SJSA1 (cell line): ENCODE results near the gene TSC2. TPM values are rescaled to one million over a fixed set of nuclear protein-coding genes. Genes with fewer than 3 reads are reported as not detected.

Source experiments
- DNase-seq, 2 experiments: peaks; one replicate each; pipeline ENCODE4 v3.0.0-alpha.2; 2015 to 2020; ENCODE audit warnings: low spot score in 2 of 2, low read depth in 1 of 2
- H3K27ac ChIP-seq: fragments of 250-450 bp; sonication (Bioruptor Pico); 2 replicates; pipeline ENCODE4 v1.5.1; 2020; ENCODE audit warnings: mild to moderate bottlenecking, moderate library complexity
- H3K27me3 ChIP-seq: fragments of 250-450 bp; sonication (Bioruptor Pico); replicated peaks from 2 replicates; pipeline ENCODE4 v1.5.1; 2020; ENCODE audit warnings: mild to moderate bottlenecking, moderate library complexity
- H3K36me3 ChIP-seq: fragments of 250-450 bp; sonication (Bioruptor Pico); 2 replicates; pipeline ENCODE4 v1.5.1; 2020; ENCODE audit warnings: mild to moderate bottlenecking
- H3K4me1 ChIP-seq: fragments of 250-450 bp; sonication (Bioruptor Pico); replicated peaks from 2 replicates; pipeline ENCODE4 v1.6.1; 2021; ENCODE audit warnings: mild to moderate bottlenecking
- H3K4me3 ChIP-seq: fragments of 250-450 bp; sonication (Bioruptor Pico); 2 replicates; pipeline ENCODE4 v1.5.1; 2020; ENCODE audit warnings: mild to moderate bottlenecking
- H3K9me3 ChIP-seq: fragments of 250-450 bp; sonication (Bioruptor Pico); replicated peaks from 2 replicates; pipeline ENCODE4 v1.5.1; 2020; ENCODE audit warnings: mild to moderate bottlenecking
- total RNA-seq: library from RNA; depleted of rRNA; stranded (reverse); fragments of >200 nt; shearing (Covaris generic); gene quantifications from 2 replicates; pipeline ENCODE4 v1.2.3, GENCODE V29; 2014

The TSC2 gene
- total RNA-seq, 1 experiment from 2014 or later: 36.9 TPM

DNA sequence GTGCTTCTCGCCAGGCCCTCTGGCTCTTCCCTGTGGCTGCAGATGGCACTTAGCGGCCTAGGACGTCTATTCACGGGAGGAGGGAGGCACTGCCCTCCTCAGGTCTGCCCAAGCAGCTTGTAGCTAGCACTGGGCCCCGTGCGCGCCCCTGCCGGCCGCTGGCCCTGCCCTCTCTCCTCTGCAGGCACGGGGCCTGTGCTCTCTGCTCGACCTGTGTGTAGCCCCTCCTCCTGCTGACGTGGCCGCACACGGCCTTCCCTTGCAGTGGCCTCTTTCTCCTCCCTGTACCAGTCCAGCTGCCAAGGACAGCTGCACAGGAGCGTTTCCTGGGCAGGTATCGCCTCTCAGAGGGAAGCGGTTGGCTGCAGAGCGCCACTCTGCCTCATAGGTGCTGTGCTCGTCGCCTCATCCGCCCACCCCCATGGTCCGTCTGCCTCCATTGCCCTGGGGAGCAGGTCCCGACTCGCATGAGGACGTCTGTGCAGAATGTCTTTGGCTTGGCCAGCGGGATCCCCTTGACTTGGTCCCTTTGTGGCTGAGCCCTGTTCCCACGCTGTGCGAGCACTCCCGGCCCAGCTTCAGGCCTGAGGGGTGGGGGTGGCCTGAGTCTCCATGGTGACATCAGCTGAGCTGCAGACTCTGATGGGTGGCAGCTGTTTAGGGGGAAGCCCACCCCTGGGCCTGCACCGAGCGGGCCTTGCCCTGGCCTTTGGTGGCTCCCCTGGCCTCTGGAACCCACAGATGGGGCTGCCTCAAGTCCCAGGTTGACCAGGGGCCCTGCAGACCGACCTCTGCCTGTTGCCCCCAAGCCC, 34.6 kb downstream of the TSC2 start:
- no peak for DNase-seq

DNA sequence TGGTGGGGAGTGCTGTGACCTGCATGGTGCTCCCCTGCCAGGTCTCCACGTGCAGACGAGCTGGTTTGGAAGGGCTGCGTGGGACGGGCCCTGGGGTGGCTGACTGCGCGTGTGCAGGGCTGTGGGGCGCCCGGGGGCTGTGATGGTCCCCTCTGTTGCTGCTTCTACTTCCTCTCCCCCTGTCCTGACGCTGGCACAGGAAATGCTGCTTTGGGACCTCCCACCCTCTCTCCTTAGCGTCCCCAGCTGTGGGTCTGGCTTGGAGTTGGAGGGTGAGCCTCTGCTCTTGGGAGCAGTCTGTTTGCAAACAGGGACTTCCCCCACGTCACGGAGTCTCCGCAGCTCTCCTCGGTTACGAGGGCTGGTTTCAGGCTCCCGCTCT, 35.2 kb downstream of the TSC2 start:
- peaks cover 94% of the 10 kb centered on the region for H3K36me3 ChIP-seq
- H3K4me3 ChIP-seq: no peak overlapping the region
- no peaks in the 10 kb centered on the region for H3K27me3 ChIP-seq
- H3K27ac ChIP-seq: no peak overlapping the region
- no peaks in the 10 kb centered on the region for H3K9me3 ChIP-seq
- H3K4me1 ChIP-seq: no peaks in the 10 kb centered on the region
- no peak for DNase-seq

More for the DNA sequence above, 34.6 kb downstream of the TSC2 start:
- H3K27ac ChIP-seq: no peak overlapping the region
- peaks cover 91% of the 10 kb centered on the region for H3K36me3 ChIP-seq
- H3K4me1 ChIP-seq: no peaks in the 10 kb centered on the region
- no peaks in the 10 kb centered on the region for H3K9me3 ChIP-seq
- H3K4me3 ChIP-seq: no peak overlapping the region
- no peaks in the 10 kb centered on the region for H3K27me3 ChIP-seq

DNA sequence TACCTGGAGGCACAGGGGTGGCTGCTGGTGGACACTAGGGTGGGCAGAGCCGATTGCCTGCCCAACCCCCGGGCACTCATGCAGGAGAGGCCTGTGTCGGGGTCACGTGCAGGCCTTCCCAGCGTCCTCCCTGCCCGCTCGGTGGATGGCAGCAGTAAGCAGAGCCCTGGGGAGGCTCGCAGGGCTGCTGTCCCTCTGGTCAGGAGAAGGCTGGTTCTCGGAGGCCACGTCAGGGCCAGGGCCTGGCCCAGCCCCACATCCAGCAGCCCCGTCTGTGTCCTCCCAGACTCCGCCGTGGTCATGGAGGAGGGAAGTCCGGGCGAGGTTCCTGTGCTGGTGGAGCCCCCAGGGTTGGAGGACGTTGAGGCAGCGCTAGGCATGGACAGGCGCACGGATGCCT, 35.6 kb downstream of the TSC2 start:
- no peak for DNase-seq
- Histone ChIP-seq H3K36me3 (peaks cover 98% of the 10 kb centered on the region), H3K4me1 (no peaks in the 10 kb centered on the region), H3K9me3 (no peaks in the 10 kb centered on the region), H3K4me3 (no peak overlapping the region), H3K27me3 (no peaks in the 10 kb centered on the region), H3K27ac (no peak overlapping the region)

DNA sequence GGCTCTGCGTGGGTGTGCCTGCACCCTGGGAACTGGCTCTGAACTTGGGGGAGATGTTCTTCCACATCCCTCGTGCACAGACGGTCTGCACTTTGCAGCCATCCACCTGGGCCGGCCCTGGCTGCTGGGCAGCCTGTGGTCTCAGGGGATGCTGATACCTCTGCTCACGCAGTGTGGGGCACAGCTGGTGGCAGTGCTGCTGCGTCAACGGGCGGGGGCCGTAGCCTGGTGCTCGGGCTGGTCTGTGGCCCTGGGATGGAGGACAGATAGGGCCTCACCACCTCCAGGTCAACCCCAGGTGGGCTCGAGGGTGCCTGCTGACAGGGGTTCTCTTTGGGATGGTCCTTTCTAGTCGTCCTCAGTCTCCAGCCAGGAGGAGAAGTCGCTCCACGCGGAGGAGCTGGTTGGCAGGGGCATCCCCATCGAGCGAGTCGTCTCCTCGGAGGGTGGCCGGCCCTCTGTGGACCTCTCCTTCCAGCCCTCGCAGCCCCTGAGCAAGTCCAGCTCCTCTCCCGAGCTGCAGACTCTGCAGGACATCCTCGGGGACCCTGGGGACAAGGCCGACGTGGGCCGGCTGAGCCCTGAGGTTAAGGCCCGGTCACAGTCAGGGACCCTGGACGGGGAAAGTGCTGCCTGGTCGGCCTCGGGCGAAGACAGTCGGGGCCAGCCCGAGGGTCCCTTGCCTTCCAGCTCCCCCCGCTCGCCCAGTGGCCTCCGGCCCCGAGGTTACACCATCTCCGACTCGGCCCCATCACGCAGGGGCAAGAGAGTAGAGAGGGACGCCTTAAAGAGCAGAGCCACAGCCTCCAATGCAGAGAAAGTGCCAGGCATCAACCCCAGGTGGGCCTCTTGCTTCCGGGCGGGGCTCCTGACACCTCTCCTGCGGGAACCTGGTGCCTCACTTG, 36.3 kb downstream of the TSC2 start:
- Histone ChIP-seq H3K4me3 (no peak overlapping the region), H3K36me3 (peaks cover 98% of the 10 kb centered on the region), H3K4me1 (no peaks in the 10 kb centered on the region), H3K27ac (no peak overlapping the region), H3K27me3 (no peaks in the 10 kb centered on the region), H3K9me3 (no peaks in the 10 kb centered on the region)
- no peak for DNase-seq

DNA sequence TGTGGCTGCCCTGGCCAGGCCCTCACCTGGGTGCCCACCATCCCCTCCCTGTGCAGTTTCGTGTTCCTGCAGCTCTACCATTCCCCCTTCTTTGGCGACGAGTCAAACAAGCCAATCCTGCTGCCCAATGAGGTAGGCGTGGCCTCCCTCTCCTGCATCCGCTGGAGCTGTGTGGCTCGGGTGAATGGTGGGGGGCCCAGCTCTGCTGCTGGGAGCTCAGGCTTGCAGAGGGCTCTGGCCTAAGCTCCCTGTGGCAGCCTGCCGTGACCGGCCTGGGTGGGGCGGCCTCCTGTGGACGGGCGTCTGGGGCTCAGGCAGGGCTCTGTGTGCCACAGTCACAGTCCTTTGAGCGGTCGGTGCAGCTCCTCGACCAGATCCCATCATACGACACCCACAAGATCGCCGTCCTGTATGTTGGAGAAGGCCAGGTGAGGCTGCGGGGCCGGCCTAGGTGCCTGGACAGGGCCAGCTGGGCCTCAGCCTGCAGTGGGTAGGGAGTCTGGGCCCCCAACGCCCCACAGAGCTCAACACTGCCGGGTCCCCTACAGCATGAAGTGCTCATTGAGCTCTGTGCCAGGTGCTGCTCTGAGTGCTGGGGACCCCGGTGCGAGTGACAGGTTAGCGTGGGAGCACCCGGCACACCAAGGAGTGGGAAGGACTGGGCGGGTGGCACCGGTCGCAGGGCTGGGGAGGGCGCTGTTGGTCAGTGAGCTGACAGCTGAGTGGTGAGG, 37.3 kb downstream of the TSC2 start:
- no peak for DNase-seq
- peaks cover 98% of the 10 kb centered on the region for H3K36me3 ChIP-seq
- H3K27me3 ChIP-seq: no peaks in the 10 kb centered on the region

DNA sequence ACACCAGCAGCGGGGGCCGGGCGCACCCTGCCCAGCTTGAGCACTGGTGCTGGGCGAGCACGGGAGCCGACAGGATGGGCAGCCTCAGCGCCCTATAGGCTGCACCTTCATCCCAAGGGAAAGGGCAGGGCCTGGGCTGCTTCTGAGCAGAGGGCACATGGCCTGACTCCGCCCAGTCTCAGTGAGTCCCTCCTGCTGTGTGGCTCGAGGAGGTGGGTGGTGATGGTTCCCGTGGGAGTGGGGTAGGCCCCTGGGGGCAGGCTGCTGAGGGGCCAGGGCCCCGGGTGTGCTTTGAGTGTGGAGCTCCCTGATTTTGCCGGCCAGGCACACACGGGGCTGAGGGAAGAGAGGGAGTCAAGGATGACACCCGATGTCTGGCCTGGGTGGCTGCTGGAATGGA, 37.9 kb downstream of the TSC2 start:
- Histone ChIP-seq H3K27ac (no peak overlapping the region), H3K36me3 (peaks cover 100% of the 10 kb centered on the region), H3K9me3 (no peaks in the 10 kb centered on the region), H3K4me1 (no peaks in the 10 kb centered on the region), H3K27me3 (no peaks in the 10 kb centered on the region), H3K4me3 (no peak overlapping the region)
- DNase-seq: no peak

More for the DNA sequence above, 37.3 kb downstream of the TSC2 start:
- Histone ChIP-seq H3K4me1 (no peaks in the 10 kb centered on the region), H3K4me3 (no peak overlapping the region), H3K27ac (no peak overlapping the region), H3K9me3 (no peaks in the 10 kb centered on the region)

DNA sequence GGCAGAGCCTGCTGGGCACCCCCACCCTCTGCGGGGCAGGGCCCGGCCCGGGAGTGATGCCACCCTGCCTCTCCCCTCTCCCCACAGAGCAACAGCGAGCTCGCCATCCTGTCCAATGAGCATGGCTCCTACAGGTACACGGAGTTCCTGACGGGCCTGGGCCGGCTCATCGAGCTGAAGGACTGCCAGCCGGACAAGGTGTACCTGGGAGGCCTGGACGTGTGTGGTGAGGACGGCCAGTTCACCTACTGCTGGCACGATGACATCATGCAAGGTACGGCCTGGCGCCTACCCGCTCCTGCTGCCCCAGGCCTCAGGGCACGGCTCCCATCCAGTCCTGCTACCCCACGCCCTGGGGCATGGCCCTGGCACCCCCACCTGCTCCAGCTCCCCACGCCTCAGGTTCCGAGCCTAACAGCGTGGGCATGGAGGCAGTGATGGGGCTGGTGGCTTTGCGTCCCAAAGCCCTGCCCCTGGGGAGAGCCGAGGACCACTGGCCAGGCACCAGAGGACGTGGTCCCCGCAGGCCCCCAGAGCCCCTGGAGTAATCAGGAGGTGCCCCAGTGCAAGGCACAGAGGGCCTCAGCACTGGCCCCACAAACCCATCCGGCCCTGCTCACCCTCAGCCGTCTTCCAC, 38.4 kb downstream of the TSC2 start:
- DNase-seq: no peak
- Histone ChIP-seq H3K4me3 (no peak overlapping the region), H3K27me3 (no peaks in the 10 kb centered on the region), H3K27ac (no peak overlapping the region), H3K9me3 (no peaks in the 10 kb centered on the region), H3K36me3 (peaks cover 97% of the 10 kb centered on the region), H3K4me1 (no peaks in the 10 kb centered on the region)

DNA sequence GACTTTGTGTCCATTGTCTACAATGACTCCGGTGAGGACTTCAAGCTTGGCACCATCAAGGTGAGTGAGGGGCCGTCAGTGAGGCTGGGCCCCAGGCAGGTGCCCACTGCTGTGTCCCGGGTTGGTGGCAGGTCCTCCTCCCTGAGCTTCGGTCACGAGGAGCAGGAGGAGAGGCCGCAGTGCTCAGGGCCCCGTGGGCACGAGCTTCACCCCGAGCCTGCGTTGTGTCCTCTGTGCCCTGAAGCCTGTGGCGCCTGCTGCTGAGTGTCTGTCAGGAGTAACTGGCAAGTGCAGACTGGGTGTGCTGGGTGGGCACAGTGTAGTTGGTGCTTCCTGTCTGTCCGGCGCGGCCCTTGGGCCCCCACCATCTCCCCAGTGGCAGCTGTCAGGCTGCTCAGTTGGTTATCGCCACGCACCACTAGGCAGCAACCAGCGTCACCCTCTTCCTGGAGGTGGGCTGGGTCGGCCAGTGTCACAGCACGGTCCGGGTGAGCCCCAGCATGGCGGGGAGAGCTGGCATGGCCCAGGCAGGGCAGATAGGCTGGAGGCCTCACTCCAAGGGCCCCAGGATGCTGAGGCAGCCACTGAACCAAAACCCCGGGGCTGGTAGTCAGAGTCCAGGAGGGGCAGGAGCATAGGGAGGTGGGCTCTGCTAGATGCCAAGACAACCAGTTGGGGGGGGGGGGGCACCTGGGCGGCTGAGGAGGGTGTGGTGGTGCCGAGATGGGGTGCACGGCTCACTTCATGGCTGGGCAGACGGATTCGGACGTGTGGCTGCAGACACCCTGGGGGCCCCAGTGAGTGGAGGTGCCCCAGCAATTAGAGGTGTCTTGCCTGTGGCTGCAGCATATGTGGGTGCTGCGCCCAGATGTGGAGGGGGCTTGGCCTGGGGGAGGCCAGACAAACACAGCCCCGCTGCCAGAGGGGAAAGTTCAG, 39.3 kb downstream of the TSC2 start:
- Histone ChIP-seq H3K9me3 (no peaks in the 10 kb centered on the region), H3K36me3 (peaks cover 96% of the 10 kb centered on the region), H3K4me3 (no peak overlapping the region), H3K27me3 (no peaks in the 10 kb centered on the region), H3K4me1 (no peaks in the 10 kb centered on the region), H3K27ac (no peak overlapping the region)
- no peak for DNase-seq

DNA sequence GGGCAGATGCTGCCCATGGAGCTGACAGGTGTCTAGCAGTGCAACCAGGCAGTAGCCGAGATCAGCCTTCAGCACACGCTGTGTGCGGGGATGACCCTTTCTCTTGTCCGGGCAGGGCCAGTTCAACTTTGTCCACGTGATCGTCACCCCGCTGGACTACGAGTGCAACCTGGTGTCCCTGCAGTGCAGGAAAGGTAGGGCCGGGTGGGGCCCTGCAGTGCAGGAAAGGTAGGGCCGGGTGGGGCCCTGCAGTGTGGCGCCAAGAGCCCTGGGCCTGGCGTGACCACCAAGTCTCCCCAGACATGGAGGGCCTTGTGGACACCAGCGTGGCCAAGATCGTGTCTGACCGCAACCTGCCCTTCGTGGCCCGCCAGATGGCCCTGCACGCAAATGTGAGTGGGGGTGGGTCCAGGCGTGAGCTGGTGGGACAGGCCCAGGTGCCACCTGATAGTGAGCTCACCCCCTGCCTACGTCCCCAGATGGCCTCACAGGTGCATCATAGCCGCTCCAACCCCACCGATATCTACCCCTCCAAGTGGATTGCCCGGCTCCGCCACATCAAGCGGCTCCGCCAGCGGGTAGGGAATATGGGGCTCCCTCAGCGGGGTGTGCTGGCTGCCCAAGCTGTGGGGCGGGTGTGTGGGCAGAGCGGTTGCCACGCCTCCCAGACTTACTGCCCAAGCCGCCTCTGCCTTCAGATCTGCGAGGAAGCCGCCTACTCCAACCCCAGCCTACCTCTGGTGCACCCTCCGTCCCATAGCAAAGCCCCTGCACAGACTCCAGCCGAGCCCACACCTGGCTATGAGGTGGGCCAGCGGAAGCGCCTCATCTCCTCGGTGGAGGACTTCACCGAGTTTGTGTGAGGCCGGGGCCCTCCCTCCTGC, 40.2 kb downstream of the TSC2 start:
- Histone ChIP-seq H3K36me3 (peaks cover 96% of the 10 kb centered on the region), H3K9me3 (no peaks in the 10 kb centered on the region), H3K4me1 (no peaks in the 10 kb centered on the region), H3K27me3 (no peaks in the 10 kb centered on the region), H3K4me3 (no peak overlapping the region), H3K27ac (no peak overlapping the region)
- no peak for DNase-seq

DNA sequence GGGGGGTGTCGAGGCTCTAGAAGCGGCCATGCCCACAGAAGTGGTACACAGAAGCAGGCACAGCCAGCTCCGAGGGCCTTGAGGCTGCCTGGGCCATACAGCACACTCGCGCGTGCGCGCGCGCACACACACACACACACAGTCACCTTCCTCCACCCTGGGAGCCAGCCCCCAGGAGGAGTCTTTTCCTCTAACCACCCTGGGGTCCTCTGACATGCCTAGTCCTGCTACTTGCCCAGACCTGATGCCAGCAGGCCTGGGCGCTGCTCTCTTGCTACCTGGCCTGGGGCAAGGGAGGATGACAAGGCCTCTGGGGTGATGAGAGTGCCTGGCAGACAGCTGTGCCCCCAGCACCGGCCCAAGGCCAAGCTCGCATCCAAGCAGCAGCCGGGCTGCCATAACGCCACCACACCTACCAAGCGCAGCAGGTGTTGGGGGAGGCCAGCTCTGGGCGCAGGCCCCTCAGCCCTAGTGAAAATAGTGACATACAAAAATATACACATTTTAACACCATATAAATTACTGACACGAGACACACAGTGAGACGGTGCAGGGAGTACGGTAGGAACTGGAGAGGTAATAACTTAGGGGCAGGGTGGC, 41.1 kb downstream of the TSC2 start:
- no peaks in the 10 kb centered on the region for H3K27me3 ChIP-seq
- no peak overlapping the region for H3K4me3 ChIP-seq
- no peak for DNase-seq
- no peaks in the 10 kb centered on the region for H3K4me1 ChIP-seq
- H3K9me3 ChIP-seq: no peaks in the 10 kb centered on the region
- H3K27ac ChIP-seq: no peak overlapping the region
- peaks cover 96% of the 10 kb centered on the region for H3K36me3 ChIP-seq

DNA sequence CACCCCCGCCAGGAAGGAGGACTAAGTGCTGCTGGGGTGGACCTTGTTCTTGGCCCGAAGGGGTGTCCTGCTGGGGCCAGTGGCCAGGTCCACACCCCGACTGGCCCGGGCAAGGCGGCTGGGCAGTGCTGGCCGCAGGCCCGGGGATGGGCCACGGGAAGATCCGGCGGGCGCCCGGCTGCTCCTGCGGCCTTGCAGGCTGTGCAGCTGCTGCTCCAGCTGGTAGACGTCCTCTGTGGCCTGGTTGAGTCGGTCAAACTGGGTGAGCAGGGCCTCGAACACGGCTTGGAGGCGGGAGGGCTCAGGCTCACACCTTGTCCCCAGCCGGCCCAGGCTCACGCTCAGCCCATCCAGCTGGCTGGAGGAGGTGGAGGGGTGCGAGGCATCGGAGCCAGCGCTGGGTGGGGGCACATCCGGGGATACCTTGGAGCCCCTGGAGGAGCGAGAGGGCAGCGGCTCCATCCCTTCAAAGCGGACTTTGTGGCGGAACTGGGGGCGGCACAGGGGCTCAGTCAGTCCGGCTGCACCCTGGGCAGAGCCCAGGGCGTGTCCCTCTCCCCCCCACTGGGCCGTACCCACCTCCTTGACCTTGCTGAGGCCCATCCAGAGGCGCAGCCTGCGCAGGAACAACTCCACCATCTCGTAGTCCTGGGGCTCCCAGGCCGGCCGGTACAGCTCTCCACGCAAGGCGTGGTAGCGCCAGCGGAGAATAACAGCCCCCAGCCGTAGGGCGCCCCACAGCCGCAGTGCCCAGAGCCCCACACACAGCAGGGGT, 42.1 kb downstream of the TSC2 start:
- H3K27me3 ChIP-seq: no peaks in the 10 kb centered on the region
- no peaks in the 10 kb centered on the region for H3K9me3 ChIP-seq
- H3K36me3 ChIP-seq: peaks cover 96% of the 10 kb centered on the region
- H3K4me1 ChIP-seq: no peaks in the 10 kb centered on the region
- no peak overlapping the region for H3K4me3 ChIP-seq
- no peak overlapping the region for H3K27ac ChIP-seq
- no peak for DNase-seq
